HG03025 (cell line): ENCODE data around the gene SH3BGR.

Experiments used
- ATAC-seq: cut with Tn5 transposase; IDR thresholded peaks from one replicate; pipeline ENCODE4 v1.9.1; 2021; ENCODE audit warnings: mild to moderate bottlenecking, moderate library complexity; ENCODE audit not compliant: unreplicated experiment, low FRiP score

Gene SH3BGR

DNA sequence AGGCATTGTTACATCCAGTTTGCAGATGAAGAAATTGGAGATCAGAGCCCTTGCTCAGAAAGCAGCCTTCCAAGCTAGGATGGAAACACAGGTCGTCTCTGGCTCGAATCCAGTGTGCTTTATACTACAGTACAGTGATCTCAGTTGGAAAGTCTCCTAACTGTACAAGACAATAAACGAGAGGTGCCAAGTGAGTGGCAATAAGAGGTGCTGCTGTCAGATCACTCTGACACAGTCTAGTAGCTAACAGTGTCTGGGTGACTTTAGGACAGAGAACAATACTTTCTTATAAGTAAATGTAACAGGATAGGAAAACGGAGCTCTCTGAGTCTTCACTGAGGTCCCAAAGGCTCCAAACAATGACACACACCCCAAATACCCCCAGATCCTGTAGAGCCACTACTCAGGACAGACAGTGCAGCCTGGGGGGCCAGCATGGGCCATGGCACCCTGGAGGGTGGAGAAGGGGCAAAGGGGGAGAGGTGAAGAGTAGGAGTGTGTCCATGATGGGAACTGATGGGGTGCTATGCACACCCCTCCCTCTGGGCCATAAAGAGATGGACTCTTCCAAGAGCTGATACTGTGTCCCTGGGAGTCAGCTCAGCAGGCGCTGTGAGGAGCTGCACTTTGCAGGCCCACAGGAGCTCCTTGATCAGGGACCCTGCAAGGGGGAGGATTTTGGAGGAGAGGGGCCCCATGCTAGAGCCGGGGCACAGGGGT lies 3.3 kb downstream of the SH3BGR start:
- no peak for ATAC-seq

DNA sequence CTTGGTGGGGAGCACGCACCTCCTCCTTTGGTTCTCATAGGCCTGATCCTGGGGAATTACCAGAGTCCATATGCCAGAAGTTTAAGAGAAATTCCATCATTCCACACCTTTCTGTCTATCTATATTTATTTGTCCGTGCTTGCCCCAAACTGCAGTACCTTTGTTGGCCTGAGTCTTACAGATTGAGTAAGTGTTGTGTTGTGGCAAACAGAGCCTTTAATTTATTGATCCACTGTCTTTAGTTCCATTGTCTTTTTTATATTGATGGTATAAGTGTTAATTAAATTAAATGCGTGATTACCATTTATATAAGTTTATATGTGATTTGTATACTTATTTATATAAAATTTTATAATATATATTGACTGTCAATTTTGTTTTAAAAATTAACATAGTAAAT lies 4.9 kb downstream of the SH3BGR start:
- ATAC-seq = no peak

DNA sequence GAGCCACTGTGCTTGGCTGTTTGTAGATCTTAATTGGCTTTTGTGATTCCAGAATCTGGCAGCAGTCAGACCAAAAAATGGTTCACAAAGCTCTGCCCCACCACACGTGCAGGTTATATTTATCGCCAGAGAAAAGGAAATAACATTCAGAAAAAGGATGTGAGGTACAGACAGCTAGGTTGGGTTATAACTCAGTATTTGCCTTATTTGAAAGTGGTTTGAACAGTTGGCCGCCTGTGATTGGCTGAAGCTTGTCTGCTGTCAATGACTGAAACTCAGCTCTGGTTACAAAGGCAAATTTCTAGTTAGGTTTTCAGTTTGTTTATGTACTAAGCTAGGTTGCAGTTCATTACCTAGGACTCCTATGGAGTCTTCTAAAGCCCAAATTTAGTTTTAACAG lies 9.6 kb downstream of the SH3BGR start:
- no peak for ATAC-seq

DNA sequence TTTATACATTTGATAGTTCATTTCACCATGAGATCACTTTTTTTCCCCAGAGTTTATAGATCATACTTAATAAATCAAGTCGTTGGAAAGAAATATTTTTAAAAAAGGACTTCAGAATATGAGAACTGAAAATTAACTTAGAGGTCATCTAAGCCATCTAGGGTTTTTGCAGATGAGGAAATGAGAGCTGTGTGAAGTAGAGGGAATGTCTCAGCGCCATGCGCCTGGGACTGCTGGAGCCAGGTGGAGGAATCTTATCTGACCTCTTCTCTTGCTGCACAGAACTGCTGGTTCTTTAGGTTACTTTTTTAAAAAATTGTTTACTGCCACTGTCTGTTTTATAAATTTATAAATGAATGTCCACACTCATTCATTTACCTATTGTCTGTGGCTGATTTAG lies 11.5 kb downstream of the SH3BGR start:
- no peak for ATAC-seq

DNA sequence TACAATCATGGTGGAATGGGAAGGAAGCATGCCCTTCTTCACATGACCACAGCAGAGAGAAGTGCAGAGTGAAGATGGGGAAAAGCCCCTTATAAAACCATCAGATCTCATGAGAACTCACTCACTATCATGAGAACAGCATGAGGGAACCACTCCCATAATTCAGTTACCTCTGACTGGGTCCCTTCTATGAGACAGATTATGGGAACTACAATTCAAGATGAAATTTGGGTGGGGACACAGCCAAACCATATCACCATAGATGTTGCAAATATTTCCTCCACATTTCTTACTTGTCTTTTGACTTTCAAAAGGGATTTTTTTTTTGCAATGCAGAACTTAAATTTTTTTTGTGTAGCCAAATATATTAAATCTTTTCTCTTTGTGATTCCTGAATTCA lies 14.8 kb downstream of the SH3BGR start:
- ATAC-seq = no peak

DNA sequence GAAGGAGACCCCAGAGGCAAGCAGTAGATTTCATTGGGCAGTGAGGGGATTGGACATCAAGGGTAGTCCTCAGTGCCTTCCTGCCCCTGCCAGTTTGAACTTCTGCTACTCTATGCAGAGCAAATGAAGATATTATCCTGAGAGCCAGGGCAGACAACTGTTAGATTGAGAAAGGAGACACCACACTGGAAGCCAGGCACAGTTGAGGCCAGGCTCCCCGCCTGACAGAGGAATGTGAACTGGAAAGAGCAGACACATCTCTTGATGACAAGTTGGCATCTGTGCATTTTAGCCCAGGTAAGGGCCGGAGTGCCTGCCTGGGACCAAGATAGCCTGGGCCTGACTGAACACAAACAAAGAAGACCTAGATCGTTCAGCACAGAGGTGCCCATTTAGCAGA lies 16.0 kb downstream of the SH3BGR start:
- ATAC-seq = no peak

DNA sequence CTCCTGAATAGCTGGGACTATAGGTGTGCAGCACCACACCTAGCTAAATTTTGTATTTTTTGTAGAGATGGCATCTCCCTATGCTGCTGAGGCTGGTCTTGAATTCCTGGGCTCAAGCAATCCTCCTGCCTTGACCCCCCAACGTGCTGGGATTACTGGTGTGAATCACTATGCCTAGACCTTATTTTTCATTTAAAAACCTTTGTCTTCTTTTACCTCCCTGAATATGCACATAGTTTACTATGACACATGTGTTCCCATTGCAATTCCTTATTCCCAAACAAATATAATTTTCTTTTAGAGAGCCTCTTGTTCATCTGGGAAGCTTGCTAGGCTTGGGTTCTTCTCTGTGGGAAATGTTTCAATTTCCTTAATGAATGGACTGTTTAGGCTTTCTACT lies 16.8 kb downstream of the SH3BGR start:
- no peak for ATAC-seq

DNA sequence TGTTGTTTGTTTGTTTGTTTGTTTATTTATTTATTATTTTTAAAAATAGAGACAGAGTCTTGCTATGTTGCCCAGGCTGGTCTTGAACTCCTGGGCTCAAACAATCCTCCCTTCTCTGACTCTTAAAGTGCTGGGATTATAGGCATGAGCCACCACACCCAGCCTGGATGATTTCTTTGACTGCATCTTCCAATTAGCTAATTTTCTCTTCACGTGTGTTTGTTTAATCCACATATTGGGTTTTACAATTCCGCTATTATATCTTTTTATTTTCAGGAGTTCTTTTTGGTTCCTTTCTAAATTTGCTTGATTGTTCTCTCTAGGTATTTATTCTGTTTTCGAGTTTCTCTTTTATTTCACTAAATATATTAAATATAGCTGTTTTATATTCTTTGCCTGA lies 19.8 kb downstream of the SH3BGR start:
- no peak for ATAC-seq

DNA sequence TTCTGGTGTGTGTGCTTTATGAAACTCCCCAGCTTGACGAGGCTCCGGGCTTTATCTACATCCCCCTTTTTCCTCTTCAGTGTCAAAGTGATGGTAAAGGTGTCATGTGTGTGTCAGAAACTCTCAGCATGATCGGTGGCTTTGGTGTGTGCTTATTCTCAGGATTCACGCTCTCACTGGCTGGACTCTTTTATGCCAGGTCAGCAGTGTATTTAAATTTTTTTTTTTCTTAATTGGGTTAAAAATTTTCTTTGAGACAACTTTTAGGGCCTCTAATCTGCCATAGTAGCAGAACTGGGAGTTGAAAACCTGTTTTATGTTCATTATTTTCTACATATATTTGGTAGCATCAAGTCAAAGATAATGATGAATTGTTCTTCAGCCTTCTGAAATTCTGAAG lies 21.0 kb downstream of the SH3BGR start:
- no peak for ATAC-seq

DNA sequence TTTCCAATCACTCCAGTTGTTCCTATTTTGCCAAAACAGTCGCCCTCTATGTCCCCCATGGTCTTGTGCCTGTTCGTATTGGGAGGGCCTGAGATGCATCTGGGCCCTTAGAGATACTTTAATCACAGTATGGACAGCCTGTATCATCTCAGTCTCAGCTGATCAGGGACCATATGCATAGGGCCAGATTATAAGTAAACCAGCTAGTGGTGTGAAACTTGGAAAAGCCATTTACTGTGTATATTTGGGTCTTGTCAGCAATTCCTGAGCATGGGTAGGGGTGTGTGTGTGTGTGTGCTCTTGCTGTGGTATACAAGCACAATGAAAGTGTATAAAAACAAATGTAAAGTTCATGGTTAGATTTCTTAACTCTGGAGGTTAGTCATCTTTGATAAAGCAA lies 22.8 kb downstream of the SH3BGR start:
- ATAC-seq = no peak

DNA sequence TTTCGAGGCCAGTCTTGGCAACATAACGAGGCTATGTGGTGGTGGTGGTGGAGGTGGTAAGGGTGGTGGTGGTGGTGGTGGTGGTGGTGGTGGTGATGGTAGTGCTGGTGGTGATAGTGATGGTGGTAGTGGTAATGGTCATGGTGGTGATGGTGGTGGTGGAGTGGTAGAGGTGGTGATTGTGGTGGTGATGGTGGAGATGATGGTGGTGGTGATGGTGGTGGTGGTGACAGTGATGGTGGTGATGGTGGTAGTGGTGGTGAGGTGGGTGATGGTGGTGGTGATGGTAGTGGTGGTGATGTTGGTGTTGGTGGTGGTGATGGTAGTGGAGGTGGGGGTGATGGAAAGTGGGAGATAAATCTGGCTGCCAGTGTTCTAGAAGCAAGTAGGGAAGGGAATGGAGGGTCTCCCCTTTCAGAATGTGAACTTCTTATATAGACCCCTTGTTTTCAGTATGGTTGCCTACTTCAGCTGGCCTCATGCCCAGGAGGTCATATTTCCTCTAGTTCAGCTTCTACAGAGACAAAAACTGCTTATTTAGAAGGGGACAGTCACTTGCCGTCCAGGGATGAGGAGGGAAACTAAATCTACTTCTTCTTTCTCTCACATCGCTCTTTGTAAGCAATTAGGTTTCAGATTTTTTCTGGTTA lies 27.5 kb downstream of the SH3BGR start:
- no peak for ATAC-seq

DNA sequence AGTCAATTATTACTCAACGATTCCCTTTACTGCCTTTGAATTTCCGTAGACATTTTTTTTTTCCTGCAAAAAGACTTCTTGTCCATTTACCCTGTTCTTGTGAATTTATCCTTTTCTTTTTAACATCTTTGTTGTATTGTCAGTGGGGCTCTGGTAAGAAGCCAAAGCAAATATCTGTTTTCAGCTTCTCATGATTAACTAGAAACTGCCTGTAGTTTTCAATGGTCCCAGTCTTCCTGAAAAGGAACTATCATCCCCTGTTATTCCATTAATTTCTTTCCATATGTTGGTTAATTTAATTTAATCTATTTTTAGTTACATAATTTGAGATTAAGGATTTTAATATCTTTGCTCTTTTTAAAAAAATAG lies 28.0 kb downstream of the SH3BGR start:
- ATAC-seq = no peak

DNA sequence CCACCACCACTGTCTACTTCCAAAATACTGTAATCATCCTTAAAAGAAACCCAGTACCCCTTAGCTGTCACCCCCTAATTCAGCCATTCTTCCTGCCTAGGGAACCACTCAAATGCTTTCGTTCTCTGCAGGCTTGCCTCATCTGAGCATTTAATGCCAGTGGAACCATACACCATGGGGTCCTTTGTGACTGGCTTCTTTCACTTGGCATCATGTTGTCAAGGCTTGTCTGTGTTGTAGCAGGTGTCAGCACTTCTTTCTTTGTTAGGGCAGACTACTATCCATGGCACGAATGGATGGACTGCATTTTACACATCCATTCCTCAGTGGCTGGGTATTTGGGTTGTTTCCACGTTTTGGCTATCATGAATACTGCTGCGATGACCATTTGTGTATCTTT lies 28.5 kb downstream of the SH3BGR start:
- ATAC-seq = no peak

DNA sequence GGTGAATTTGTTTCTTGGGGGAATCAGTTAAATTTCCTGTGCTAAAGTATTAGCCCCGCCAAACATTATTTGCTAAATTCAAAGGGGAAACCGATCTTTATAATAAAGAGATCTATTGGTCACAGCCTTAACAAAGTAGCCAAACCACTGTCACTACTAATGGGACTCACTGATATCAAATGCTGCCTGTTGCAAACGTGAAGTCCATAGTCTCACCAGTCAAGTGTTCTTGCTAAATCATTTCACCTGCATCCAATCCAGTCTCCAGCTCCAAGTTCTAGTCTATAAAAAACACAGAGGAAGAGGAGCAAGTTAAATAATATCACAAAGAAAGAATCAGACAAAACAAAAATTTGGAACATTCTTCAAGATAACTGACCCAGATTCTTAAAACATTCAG lies 30.1 kb downstream of the SH3BGR start:
- no peak for ATAC-seq

DNA sequence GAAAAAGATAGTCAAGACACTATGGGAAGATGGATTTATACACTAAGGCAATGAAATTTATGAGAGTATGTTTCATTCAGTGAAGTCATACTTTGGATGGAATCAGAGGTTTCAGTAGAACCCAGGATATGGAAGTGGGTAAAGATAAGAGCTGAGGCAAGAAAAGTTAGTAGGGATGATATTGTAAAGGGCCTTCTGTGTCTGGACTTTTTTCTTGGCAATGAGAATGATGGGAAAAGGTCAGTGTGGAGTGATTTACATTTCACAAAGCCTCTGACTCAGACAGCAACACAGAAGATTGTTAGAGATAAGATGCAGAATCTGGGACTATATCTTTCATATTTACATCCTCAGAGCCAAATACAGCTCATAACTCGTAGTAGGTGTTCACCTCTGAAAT lies 32.1 kb downstream of the SH3BGR start:
- no peak for ATAC-seq

DNA sequence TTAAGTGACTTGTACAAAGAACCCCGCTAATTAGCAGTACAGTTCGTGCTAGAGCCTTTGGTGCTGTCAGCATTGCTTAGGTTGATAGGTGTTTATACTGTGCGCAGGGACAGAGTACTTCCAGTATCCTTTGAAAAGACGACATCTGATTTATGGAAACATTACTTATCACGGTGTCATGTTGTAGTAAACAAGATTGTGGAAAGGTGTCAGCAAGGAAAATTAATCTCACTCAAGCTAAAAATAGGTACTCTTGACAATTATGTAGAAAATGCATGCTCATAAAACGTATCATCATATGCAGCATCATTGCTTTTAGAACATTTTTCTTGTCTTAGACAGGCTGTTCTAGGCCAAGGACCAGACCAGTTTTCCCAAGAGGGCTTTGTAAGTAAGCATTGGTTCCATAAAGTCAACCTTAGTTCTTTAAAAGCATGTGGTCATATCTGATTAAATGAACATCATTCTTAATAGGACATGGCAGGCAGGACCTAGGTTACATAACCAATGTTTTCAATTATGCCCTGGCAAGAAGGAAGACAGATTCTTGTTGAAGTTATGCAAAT lies 33.0 kb downstream of the SH3BGR start:
- no peak for ATAC-seq

DNA sequence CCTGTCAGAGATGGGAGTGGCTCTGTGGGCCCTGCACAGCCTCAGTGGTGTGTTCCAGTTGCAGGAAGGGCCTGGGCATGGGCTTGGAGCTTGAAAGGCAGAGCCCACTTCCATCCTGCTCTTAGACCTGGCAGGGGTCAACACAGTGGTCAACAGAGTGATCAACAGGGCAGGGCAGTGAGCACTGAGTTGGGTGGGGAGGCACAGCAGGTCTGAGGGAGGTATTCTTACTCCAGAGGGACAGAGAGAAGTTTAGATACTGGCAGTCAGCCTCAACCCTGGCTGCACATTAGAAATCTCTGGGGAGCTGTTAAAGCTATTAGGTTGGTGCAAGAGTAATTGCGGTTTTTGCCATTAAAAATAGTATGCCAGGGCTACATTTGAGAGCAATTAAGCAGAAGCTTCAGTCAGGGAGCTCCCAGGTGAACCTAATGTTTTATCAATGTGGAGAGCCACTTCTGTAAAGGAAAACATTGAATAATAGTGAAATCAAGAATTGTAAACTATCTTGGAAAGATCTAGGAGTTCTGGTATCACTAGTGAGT lies 37.7 kb downstream of the SH3BGR start:
- no peak for ATAC-seq

DNA sequence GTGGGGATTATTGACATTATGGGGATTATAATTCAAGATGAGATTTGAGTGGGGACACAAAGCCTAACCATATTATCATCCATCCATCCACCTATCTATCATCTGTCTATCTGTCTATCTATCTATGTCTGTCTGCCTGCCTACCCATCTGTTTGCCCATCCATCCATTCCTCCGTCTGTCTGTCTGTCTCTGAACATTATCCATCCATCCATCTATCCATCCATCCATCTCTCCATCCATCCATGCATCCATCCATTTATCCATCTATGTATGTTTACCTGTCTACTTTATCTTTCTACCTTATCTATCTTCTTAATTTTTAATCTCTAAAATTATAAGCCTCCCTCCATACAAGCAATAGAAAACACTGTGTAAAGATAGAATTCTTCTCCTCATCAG lies 47.4 kb downstream of the SH3BGR start:
- ATAC-seq = no peak

DNA sequence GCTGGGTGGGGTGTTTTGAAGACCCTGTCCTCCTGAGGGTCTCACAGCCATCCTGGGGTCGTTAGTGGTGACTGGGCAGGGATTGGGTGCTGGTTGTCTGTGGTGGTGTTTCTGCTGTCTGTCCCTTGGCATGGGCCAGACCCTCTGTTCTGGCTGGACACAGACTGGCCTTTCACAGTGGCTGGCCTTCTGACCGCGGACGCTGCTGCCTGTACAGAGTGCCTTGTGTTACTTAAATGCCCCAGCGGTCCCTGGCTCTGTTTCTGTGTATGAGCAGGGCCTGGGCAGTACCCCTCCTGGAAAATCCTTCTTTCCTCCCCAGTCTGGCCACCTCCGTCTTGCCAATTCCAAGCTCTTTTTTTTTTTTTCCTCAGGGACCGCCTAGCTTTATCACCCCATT lies 50.9 kb downstream of the SH3BGR start:
- no peak for ATAC-seq

DNA sequence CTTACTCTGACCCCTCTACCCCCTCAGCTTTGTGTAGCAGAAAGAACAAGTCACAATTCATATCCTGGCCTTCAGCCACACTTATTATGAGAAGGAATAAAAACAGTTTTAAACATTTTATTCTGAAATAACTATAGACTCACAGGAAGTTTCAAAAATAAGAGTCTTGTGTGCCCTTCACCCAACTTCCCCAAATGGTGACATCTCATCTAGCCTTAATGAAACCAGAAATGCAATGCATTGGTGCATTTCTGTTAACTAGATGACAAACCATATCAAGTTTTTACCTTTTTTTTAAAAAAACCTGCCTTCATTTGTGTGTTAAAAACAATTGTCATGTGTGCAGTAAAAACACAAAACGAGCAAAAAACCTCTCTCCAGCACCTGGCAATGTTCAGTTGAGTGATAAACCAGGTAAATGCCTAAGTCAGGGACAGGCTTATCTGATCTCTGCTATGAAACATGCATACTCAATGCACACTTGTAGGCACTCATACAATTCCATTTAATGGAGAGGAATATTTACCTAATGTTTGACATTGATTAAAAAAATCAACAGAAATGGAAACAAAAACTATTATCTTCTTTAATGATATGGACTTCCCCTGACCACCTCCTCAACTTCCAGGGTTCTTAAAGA lies 51.5 kb downstream of the SH3BGR start:
- no peak for ATAC-seq

DNA sequence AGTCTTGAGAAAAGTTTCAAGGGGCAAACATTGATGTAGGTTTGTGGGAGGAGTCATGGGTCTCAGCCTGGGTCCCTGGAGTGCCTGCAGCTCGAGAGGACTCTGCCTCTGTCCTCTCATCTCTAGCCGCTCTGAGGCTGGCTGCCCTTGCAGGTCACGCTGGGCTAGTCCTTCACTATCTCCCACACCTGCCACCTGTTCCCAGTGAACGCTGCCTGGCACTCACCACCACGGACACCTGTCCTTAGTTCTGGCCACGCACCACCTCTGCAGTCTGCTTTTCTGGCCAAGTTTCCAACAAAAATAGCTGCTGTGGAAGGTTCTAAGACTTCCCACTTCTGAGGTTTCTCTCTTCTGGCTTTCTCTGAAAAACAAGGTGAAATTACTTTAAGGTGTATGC lies 52.5 kb downstream of the SH3BGR start:
- no peak for ATAC-seq

DNA sequence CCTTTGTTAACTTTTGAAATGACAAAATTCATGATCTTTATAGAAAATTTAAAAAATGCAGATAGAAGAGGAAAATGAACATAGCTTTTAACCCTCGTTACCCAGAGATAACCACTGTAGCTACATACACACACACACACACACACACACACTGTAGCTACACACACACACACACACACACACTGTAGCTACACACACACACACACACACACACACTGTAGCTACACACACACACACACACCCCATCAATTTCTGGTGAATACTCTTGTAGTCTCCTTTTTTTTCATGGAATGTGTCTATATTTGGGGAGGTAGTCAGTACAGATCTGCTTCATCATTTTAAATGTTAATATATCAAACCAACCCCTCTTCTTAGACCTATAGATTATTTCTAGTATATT lies 58.5 kb downstream of the SH3BGR start:
- no peak for ATAC-seq
